Naive thymus-derived CD4-positive, alpha-beta T cell (primary cell): ENCODE data around the gene OSBP2. TPM values are rescaled to one million over a fixed set of nuclear protein-coding genes. Genes with fewer than 3 reads are reported as not detected.
A peak's percentile ranks its signal among the peaks of the same experiment; 100 is the strongest.

Experiments used
- ATAC-seq: fragments of 150-1000 bp; cut with Tn5 transposase; 2 replicates; pipeline ENCODE4 v1.10.0; 2021; ENCODE audit warnings: mild to moderate bottlenecking, moderate library complexity
- CTCF ChIA-PET: fragments of 350-600 bp; sonication (Branson Sonifier 250); formaldehyde crosslinking; loops from one replicate; lab custom pipeline; 2021; ENCODE audit warnings: antibody characterized with exemption; lab: Charles Lee
- POLR2A ChIA-PET: fragments of 350-600 bp; sonication (Branson Sonifier 250); formaldehyde crosslinking; loops from one replicate; lab custom pipeline; 2021; ENCODE audit warnings: antibody characterized with exemption, inconsistent platforms; lab: Charles Lee
- DNase-seq, 9 donors: peaks; one replicate each; pipeline versions ENCODE4 v3.0.0 to v3.0.0-alpha.2; 2020 to 2022; ENCODE audit warnings: mixed read lengths in 1 of 9
- H3K27ac ChIP-seq: one replicate; pipeline ENCODE4 v1.7.0; 2013; ENCODE audit warnings: mild to moderate bottlenecking, low read depth, low read length, moderate library complexity
- H3K27me3 ChIP-seq, 2 donors: one replicate each; pipeline ENCODE4 v1.7.0; 2013; ENCODE audit warnings: low read length in 2 of 2, mild to moderate bottlenecking in 2 of 2, moderate library complexity in 2 of 2; ENCODE audit not compliant: control insufficient read depth in 2 of 2, insufficient read depth in 2 of 2
- H3K36me3 ChIP-seq, 3 experiments: 1 replicate in 2 of 3; 2 replicates in 1 of 3; pipeline ENCODE4 v1.7.0; 2013; ENCODE audit warnings: low read length in 3 of 3, mild to moderate bottlenecking in 3 of 3, moderate library complexity in 1 of 3; ENCODE audit not compliant: insufficient read depth in 3 of 3, control insufficient read depth in 2 of 3
- H3K4me1 ChIP-seq, 2 donors: one replicate each; pipeline ENCODE4 v1.7.0; 2013; ENCODE audit warnings: low read length in 2 of 2, mild to moderate bottlenecking in 2 of 2, moderate library complexity in 1 of 2; ENCODE audit not compliant: control insufficient read depth in 2 of 2, insufficient read depth in 2 of 2
- H3K4me3 ChIP-seq: 2 replicates; pipeline ENCODE4 v1.7.0; 2013; ENCODE audit warnings: mild to moderate bottlenecking, low read length
- H3K9me3 ChIP-seq, 3 experiments: 1 replicate in 2 of 3; 2 replicates in 1 of 3; pipeline ENCODE4 v1.7.0; 2013; ENCODE audit warnings: low read length in 3 of 3; ENCODE audit not compliant: control insufficient read depth in 2 of 3
- H3K27ac Mint-ChIP-seq, 9 donors: one replicate each; pipeline ENCODE4 v1.8.0; 2020 to 2022; ENCODE audit warnings: mixed read lengths in 9 of 9, mild to moderate bottlenecking in 8 of 9, moderate library complexity in 5 of 9, inconsistent platforms in 2 of 9
- H3K27me3 Mint-ChIP-seq, 5 donors: one replicate each; pipeline ENCODE4 v1.8.0; 2021 to 2022; ENCODE audit warnings: mixed read lengths in 5 of 5, mild to moderate bottlenecking in 1 of 5
- H3K36me3 Mint-ChIP-seq, 5 donors: one replicate each; pipeline ENCODE4 v1.8.0; 2020 to 2022; ENCODE audit warnings: mixed read lengths in 5 of 5, mild to moderate bottlenecking in 3 of 5, inconsistent platforms in 1 of 5
- H3K4me1 Mint-ChIP-seq, 7 donors: one replicate each; pipeline ENCODE4 v1.8.0; 2020 to 2022; ENCODE audit warnings: mixed read lengths in 7 of 7, mild to moderate bottlenecking in 3 of 7, inconsistent platforms in 1 of 7
- H3K4me3 Mint-ChIP-seq, 10 donors: one replicate each; pipeline ENCODE4 v1.8.0; 2020 to 2022; ENCODE audit warnings: mild to moderate bottlenecking in 10 of 10, mixed read lengths in 10 of 10, moderate library complexity in 6 of 10, inconsistent platforms in 2 of 10
- H3K9me3 Mint-ChIP-seq, 11 donors: one replicate each; pipeline ENCODE4 v1.8.0; 2020 to 2022; ENCODE audit warnings: mixed read lengths in 11 of 11, mild to moderate bottlenecking in 4 of 11, inconsistent platforms in 1 of 11, moderate library complexity in 1 of 11
- intact Hi-C, 2 donors: fragments of 100-400 bp; cut with micrococcal nuclease; formaldehyde crosslinking; loops; one replicate each; pipeline ENCODE4 v1.15.1; 2023
- polyA plus RNA-seq, 2 donors: library from polyadenylated mRNA; unstranded; fragments of 300-500 nt; fragmentation: Illumina TruSeq; gene quantifications; one replicate each; pipeline ENCODE4 v1.2.3, GENCODE V29; 2021
- total RNA-seq, 6 experiments: library from RNA in 5 of 6; stranded (reverse) in 5 of 6; gene quantifications; 1 replicate in 5 of 6; 2 replicates in 1 of 6; pipeline ENCODE4 v1.2.3 and lab custom pipeline; 2021 to 2026

OSBP2 gene
- total and polyA plus RNA-seq, 7 experiments from 2014 or later = 0.37 to 2.7 (median 1.8) TPM

GRCh38 chr22:30822216-30823014 is 127.7 kb downstream of the OSBP2 start:
- H3K4me1 Mint-ChIP-seq = peaks cover 2 to 12% (median 5%) of the 10 kb centered on the region in 7 donors
- no peaks in the 10 kb centered on the region for H3K36me3 ChIP-seq
- DNase-seq = no peak
- peak overlapping the region; percentile 29 to 76 (median 59) for H3K4me3 Mint-ChIP-seq
- intact Hi-C loops = no loop called here
- no peak overlapping the region for H3K27ac ChIP-seq
- H3K4me3 ChIP-seq = no peak overlapping the region
- peaks cover 43 to 56% (median 51%) of the 10 kb centered on the region in 5 donors for H3K27me3 Mint-ChIP-seq
- H3K36me3 Mint-ChIP-seq = peaks cover 0 to 4% (median 0%) of the 10 kb centered on the region in 5 donors
- ATAC-seq = no peak
- peaks cover 0 to 3% (median 0%) of the 10 kb centered on the region in 11 donors for H3K9me3 Mint-ChIP-seq
- peaks cover 0 to 3% of the 10 kb centered on the region in 2 donors for H3K4me1 ChIP-seq
- peaks cover 0 to 12% of the 10 kb centered on the region in 2 donors for H3K27me3 ChIP-seq
- ChIA-PET CTCF (no interaction called here), POLR2A (no interaction called here)
- H3K9me3 ChIP-seq = no peaks in the 10 kb centered on the region
- H3K27ac Mint-ChIP-seq = no peak overlapping the region

GRCh38 chr22:30823015-30823370 is 128.3 kb downstream of the OSBP2 start:
- ChIA-PET CTCF (interaction anchor here (0.6 kb wide), 1 partner anchor 31 kb away, joined by 3 read pairs; no protein-coding TSS in a partner anchor), POLR2A (no interaction called here)
- Mint-ChIP-seq H3K9me3 (peaks cover 0 to 3% (median 0%) of the 10 kb centered on the region in 11 donors), H3K4me1 (peaks cover 2 to 12% (median 5%) of the 10 kb centered on the region in 7 donors), H3K27me3 (peaks cover 43 to 57% (median 51%) of the 10 kb centered on the region in 5 donors), H3K4me3 (peak overlapping the region; percentile 34 to 76 (median 59)), H3K36me3 (peaks cover 0 to 4% (median 0%) of the 10 kb centered on the region in 5 donors), H3K27ac (no peak overlapping the region)
- DNase-seq (no peak), ATAC-seq (no peak)
- Histone ChIP-seq H3K36me3 (no peaks in the 10 kb centered on the region), H3K27ac (no peak overlapping the region), H3K27me3 (peaks cover 0 to 12% of the 10 kb centered on the region in 2 donors), H3K9me3 (no peaks in the 10 kb centered on the region), H3K4me1 (peaks cover 0 to 3% of the 10 kb centered on the region in 2 donors), H3K4me3 (no peak overlapping the region)
- intact Hi-C loops = no loop called here

- peaks cover 0 to 3% (median 0%) of the 10 kb centered on the region in 11 donors for H3K9me3 Mint-ChIP-seq
- no peaks in the 10 kb centered on the region for H3K36me3 ChIP-seq
- intact Hi-C loops = no loop called here
- ChIA-PET CTCF (no interaction called here), POLR2A (no interaction called here)
- no peak overlapping the region for H3K27ac Mint-ChIP-seq
- no peak overlapping the region for H3K4me3 ChIP-seq
- no peak for DNase-seq
- peaks cover 2 to 12% (median 5%) of the 10 kb centered on the region in 7 donors for H3K4me1 Mint-ChIP-seq
- H3K27ac ChIP-seq = no peak overlapping the region
- peaks cover 0 to 12% of the 10 kb centered on the region in 2 donors for H3K27me3 ChIP-seq
- no peak for ATAC-seq
- peaks cover 0 to 3% of the 10 kb centered on the region in 2 donors for H3K4me1 ChIP-seq
- no peaks in the 10 kb centered on the region for H3K9me3 ChIP-seq
- peaks cover 37 to 50% (median 46%) of the 10 kb centered on the region in 5 donors for H3K27me3 Mint-ChIP-seq
- no peak overlapping the region for H3K4me3 Mint-ChIP-seq
- H3K36me3 Mint-ChIP-seq = no peaks in the 10 kb centered on the region
These were observed 129.4 kb downstream of the OSBP2 start for GRCh38 chr22:30824096-30824495.

GRCh38 chr22:30824711-30825110 is 130.0 kb downstream of the OSBP2 start:
- POLR2A ChIA-PET = interaction anchor here (0.7 kb wide), 1 partner anchor 54 kb away, joined by 3 read pairs; no protein-coding TSS in a partner anchor
- Histone ChIP-seq H3K4me3 (no peak overlapping the region), H3K36me3 (no peaks in the 10 kb centered on the region), H3K27ac (no peak overlapping the region), H3K4me1 (peaks cover 0 to 3% of the 10 kb centered on the region in 2 donors), H3K27me3 (peaks cover 0 to 12% of the 10 kb centered on the region in 2 donors), H3K9me3 (no peaks in the 10 kb centered on the region)
- Mint-ChIP-seq H3K4me1 (peaks cover 2 to 12% (median 5%) of the 10 kb centered on the region in 7 donors), H3K36me3 (no peaks in the 10 kb centered on the region), H3K4me3 (no peak overlapping the region), H3K9me3 (peaks cover 0 to 3% (median 0%) of the 10 kb centered on the region in 11 donors), H3K27ac (no peak overlapping the region), H3K27me3 (peaks cover 37 to 44% (median 43%) of the 10 kb centered on the region in 5 donors)
- CTCF ChIA-PET = no interaction called here
- ATAC-seq (no peak), DNase-seq (no peak)
- intact Hi-C loops = no loop called here

- Mint-ChIP-seq H3K9me3 (peaks cover 0 to 3% (median 0%) of the 10 kb centered on the region in 11 donors), H3K36me3 (no peaks in the 10 kb centered on the region), H3K27ac (no peak overlapping the region), H3K4me1 (peaks cover 2 to 11% (median 5%) of the 10 kb centered on the region in 7 donors), H3K27me3 (peaks cover 32 to 39% (median 37%) of the 10 kb centered on the region in 5 donors), H3K4me3 (no peak overlapping the region)
- H3K9me3 ChIP-seq = no peaks in the 10 kb centered on the region
- H3K4me3 ChIP-seq = no peak overlapping the region
- DNase-seq = no peak
- H3K27me3 ChIP-seq = peaks cover 0 to 11% of the 10 kb centered on the region in 2 donors
- H3K36me3 ChIP-seq = no peaks in the 10 kb centered on the region
- H3K27ac ChIP-seq = no peak overlapping the region
- intact Hi-C loops = no loop called here
- ATAC-seq = no peak
- POLR2A ChIA-PET = no interaction called here
- H3K4me1 ChIP-seq = peaks cover 0 to 3% of the 10 kb centered on the region in 2 donors
- CTCF ChIA-PET = no interaction called here
These were observed 131.2 kb downstream of the OSBP2 start for GRCh38 chr22:30825711-30826505.

- Histone ChIP-seq H3K9me3 (no peaks in the 10 kb centered on the region), H3K27me3 (peaks cover 0 to 5% of the 10 kb centered on the region in 2 donors), H3K36me3 (no peaks in the 10 kb centered on the region), H3K27ac (no peak overlapping the region), H3K4me3 (no peak overlapping the region), H3K4me1 (peaks cover 0 to 2% of the 10 kb centered on the region in 2 donors)
- Mint-ChIP-seq H3K27me3 (peaks cover 23 to 30% (median 28%) of the 10 kb centered on the region in 5 donors), H3K36me3 (no peaks in the 10 kb centered on the region), H3K9me3 (no peaks in the 10 kb centered on the region), H3K4me1 (peaks cover 2 to 7% (median 6%) of the 10 kb centered on the region in 7 donors), H3K4me3 (peak overlapping the region in 1 of 10 donors; percentile 10), H3K27ac (no peak overlapping the region)
- ChIA-PET POLR2A (no interaction called here), CTCF (no interaction called here)
- ATAC-seq = no peak
- no peak for DNase-seq
- intact Hi-C loops = no loop called here
These were observed 132.1 kb downstream of the OSBP2 start for GRCh38 chr22:30826670-30827355.
